ENCODE results near the gene LSM7. TPM values are rescaled to one million over a fixed set of nuclear protein-coding genes. Genes with fewer than 3 reads are reported as not detected.

The LSM7 gene
- total and polyA plus RNA-seq, 2 of the 13 experiments (the other 11 are each of a cell fraction or from before 2014, with no cell fraction given), result 140 to 205 TPM

GRCh38 chr19:2328401-2329148 lies at the start of gene LSM7, which contains the start of gene SPPL2B (continued):
- TF ChIP-seq ZNF704 (CRISPR knock-in tag; IDR thresholded peaks at IDR 0.05; ENCODE audit: borderline replicate concordance), result no peak
- TF ChIP-seq ZBTB25 (CRISPR knock-in tag; IDR thresholded peaks at IDR 0.05), result peak; percentile 46; the same call in 1 of the 2 replicates
- no peak for TF ChIP-seq NFE2L2 (IDR thresholded peaks at IDR 0.05; ENCODE audit: low read length)
- peak; percentile 40; the same call in 1 of the 2 replicates for TF ChIP-seq SALL1 (CRISPR knock-in tag; IDR thresholded peaks at IDR 0.05)
- TF ChIP-seq TBP (CRISPR knock-in tag; IDR thresholded peaks at IDR 0.05), result no peak
- TF ChIP-seq E2F1 (CRISPR knock-in tag; IDR thresholded peaks at IDR 0.05), result 0 out of 2 replicates have a peak, but pooled peaks have one; percentile 62
- TF ChIP-seq ZNF597 (CRISPR knock-in tag; IDR thresholded peaks at IDR 0.05), result 0 out of 2 replicates have a peak, but pooled peaks have one; percentile 36
- no peak for TF ChIP-seq HNRNPK (IDR thresholded peaks at IDR 0.05; ENCODE audit: low read depth, low read length, poor library complexity, severe bottlenecking)
- TF ChIP-seq NBN (conservative IDR thresholded peaks at IDR 0.05), result no peak
- no peak for TF ChIP-seq CEBPZ (IDR thresholded peaks at IDR 0.05; ENCODE audit: low read length)
- peak; percentile 22; the same call in 1 of the 2 replicates for TF ChIP-seq ZNF563 (CRISPR knock-in tag; IDR thresholded peaks at IDR 0.05)
- TF ChIP-seq FOXK2 (IDR thresholded peaks at IDR 0.05), result no peak
- peak; percentile 67; the same call in 1 of the 2 replicates for TF ChIP-seq EED (CRISPR knock-in tag; IDR thresholded peaks at IDR 0.05)
- peak; percentile 32; the same call in 1 of the 2 replicates for TF ChIP-seq ESRRA (CRISPR knock-in tag; IDR thresholded peaks at IDR 0.05; ENCODE audit: low read depth)
- peak; percentile 87 for TF ChIP-seq KMT2A (CRISPR knock-in tag; IDR thresholded peaks at IDR 0.05)
- TF ChIP-seq ARNT2 (CRISPR knock-in tag; IDR thresholded peaks at IDR 0.05; ENCODE audit: low read depth), result peak; percentile 19; the same call in 1 of the 2 replicates
- TF ChIP-seq ZSCAN22 (CRISPR knock-in tag; IDR thresholded peaks at IDR 0.05), result no peak
- peak; percentile 47; the same call in 1 of the 2 replicates for TF ChIP-seq RAD21 (CRISPR knock-in tag; IDR thresholded peaks at IDR 0.05)
- TF ChIP-seq BRD4 (CRISPR knock-in tag; IDR thresholded peaks at IDR 0.05), result peak; percentile 90
- no peak for TF ChIP-seq MED13 (CRISPR knock-in tag; IDR thresholded peaks at IDR 0.05)
- no peak for TF ChIP-seq RORA (CRISPR knock-in tag; IDR thresholded peaks at IDR 0.05)
- TF ChIP-seq HMG20A (CRISPR knock-in tag; IDR thresholded peaks at IDR 0.05; ENCODE audit: borderline replicate concordance), result no peak
- TF ChIP-seq ZNF367 (CRISPR knock-in tag; IDR thresholded peaks at IDR 0.05; ENCODE audit: borderline replicate concordance), result no peak
- TF ChIP-seq KDM3A (CRISPR knock-in tag; IDR thresholded peaks at IDR 0.05; ENCODE audit: low read depth), result no peak

Data from HepG2 (cell line).